B cell (primary cell): Measurements from ENCODE around the gene FZD10. TPM values are rescaled to one million over a fixed set of nuclear protein-coding genes. Genes with fewer than 3 reads are reported as not detected.

Source experiments
- ATAC-seq: fragments of 200-7000 bp; cut with Tn5 transposase; one replicate; pipeline ENCODE4 v1.10.0; 2021; ENCODE audit warnings: low read depth, mild to moderate bottlenecking, moderate number of reproducible peaks, moderate library complexity
- CTCF ChIA-PET: fragments of 350-600 bp; sonication (Branson Sonifier 250); formaldehyde crosslinking; loops from one replicate; lab custom pipeline; 2021; ENCODE audit warnings: antibody characterized with exemption, inconsistent platforms; lab: Charles Lee
- POLR2A ChIA-PET: fragments of 350-600 bp; sonication (Branson Sonifier 250); formaldehyde crosslinking; loops from one replicate; lab custom pipeline; 2021; ENCODE audit warnings: antibody characterized with exemption; lab: Charles Lee
- DNase-seq: peaks from one replicate; pipeline ENCODE4 v3.0.0; 2013
- H2AFZ ChIP-seq: 2 replicates; pipeline ENCODE4 v1.6.1; 2012; ENCODE audit warnings: mild to moderate bottlenecking, low read depth, low read length; ENCODE audit not compliant: insufficient read depth, poor library complexity, severe bottlenecking
- H3K27ac ChIP-seq, 2 donors: 1 replicate in 1 of 2; 2 replicates in 1 of 2; pipeline ENCODE4 v1.5.1; 2012 to 2013; ENCODE audit warnings: low read length in 2 of 2, mild to moderate bottlenecking in 2 of 2, moderate library complexity in 1 of 2
- H3K27me3 ChIP-seq, 4 experiments: fragments of 200-600 bp in 1 of 4; sonication (generic) in 1 of 4; replicated peaks in 1 of 4; 1 replicate in 2 of 4; 2 replicates in 2 of 4; pipeline versions ENCODE4 v1.6.1 to v1.7.0; 2013 to 2016; ENCODE audit warnings: low read length in 3 of 4, mild to moderate bottlenecking in 2 of 4, mixed read lengths in 1 of 4, moderate library complexity in 1 of 4; ENCODE audit not compliant: insufficient read depth in 4 of 4, control insufficient read depth in 3 of 4; ENCODE audit errors: control extremely low read depth in 1 of 4
- H3K36me3 ChIP-seq, 2 experiments: replicated peaks in 1 of 2; 1 replicate in 1 of 2; 2 replicates in 1 of 2; pipeline versions ENCODE4 v1.6.1 to v1.7.1; 2013; ENCODE audit warnings: low read length in 1 of 2; ENCODE audit not compliant: insufficient read depth in 2 of 2, control insufficient read depth in 1 of 2; ENCODE audit errors: control extremely low read depth in 1 of 2, extremely low read depth in 1 of 2
- H3K4me1 ChIP-seq, 2 donors: fragments of 200-600 bp in 1 of 2; sonication (generic) in 1 of 2; 1 replicate in 1 of 2; 2 replicates in 1 of 2; pipeline versions ENCODE4 v1.5.1 to v1.6.1; 2013 to 2017; ENCODE audit warnings: low read length in 2 of 2; ENCODE audit not compliant: control insufficient read depth in 2 of 2, insufficient read depth in 2 of 2
- H3K4me2 ChIP-seq: replicated peaks from 2 replicates; pipeline ENCODE3; 2012; ENCODE audit warnings: mild to moderate bottlenecking, low read depth, low read length; ENCODE audit not compliant: poor library complexity, severe bottlenecking
- H3K4me3 ChIP-seq, 5 experiments: fragments of 200-600 bp in 1 of 5; sonication (generic) in 1 of 5; 1 replicate in 3 of 5; 2 replicates in 2 of 5; pipeline versions ENCODE4 v1.5.1 to v1.7.0; 2011 to 2016; ENCODE audit warnings: low read length in 4 of 5, mild to moderate bottlenecking in 4 of 5, low read depth in 2 of 5, control low read depth in 1 of 5, moderate library complexity in 1 of 5; ENCODE audit not compliant: insufficient read depth in 1 of 5; ENCODE audit errors: control extremely low read depth in 1 of 5, extremely low read depth in 1 of 5
- H3K79me2 ChIP-seq: fragments of 200-600 bp; sonication (generic); one replicate; pipeline ENCODE4 v1.6.0; 2016; ENCODE audit warnings: low read length; ENCODE audit not compliant: control insufficient read depth, insufficient read depth
- H3K9ac ChIP-seq: fragments of 200-600 bp; sonication (generic); 2 replicates; pipeline ENCODE4 v1.6.1; 2017; ENCODE audit warnings: mild to moderate bottlenecking, low read length, moderate library complexity
- H3K9me3 ChIP-seq, 3 donors: one replicate each; pipeline versions ENCODE4 v1.6.1 to v1.7.1; 2013; ENCODE audit warnings: low read length in 2 of 3; ENCODE audit not compliant: control insufficient read depth in 2 of 3, insufficient read depth in 1 of 3; ENCODE audit errors: control extremely low read depth in 1 of 3
- H4K20me1 ChIP-seq: 2 replicates; pipeline ENCODE4 v1.6.0; 2012; ENCODE audit warnings: mild to moderate bottlenecking, low read length; ENCODE audit not compliant: insufficient read depth, control insufficient read depth, poor library complexity, severe bottlenecking
- H3K27ac Mint-ChIP-seq: one replicate; pipeline ENCODE4 v1.8.0; 2021; ENCODE audit warnings: mixed read lengths
- H3K27me3 Mint-ChIP-seq: one replicate; pipeline ENCODE4 v1.8.0; 2021; ENCODE audit warnings: mixed read lengths
- H3K4me1 Mint-ChIP-seq: one replicate; pipeline ENCODE4 v1.8.0; 2021; ENCODE audit warnings: mixed read lengths
- H3K4me3 Mint-ChIP-seq: one replicate; pipeline ENCODE4 v1.8.0; 2021; ENCODE audit warnings: mixed read lengths
- H3K9me3 Mint-ChIP-seq: one replicate; pipeline ENCODE4 v1.8.0; 2022; ENCODE audit warnings: mixed read lengths; ENCODE audit not compliant: insufficient read depth
- EZH2 ChIP-seq: IDR thresholded peaks from 2 replicates; pipeline ENCODE4 v1.6.1; 2012; ENCODE audit warnings: borderline replicate concordance, low read depth, mild to moderate bottlenecking, moderate library complexity, low read length; ENCODE audit not compliant: insufficient read depth, poor library complexity, severe bottlenecking
- WGBS: methylation state at CpG from one replicate; pipeline ENCODE4 v1.1.5; 2013; ENCODE audit warnings: missing lambda C conversion rate; ENCODE audit not compliant: insufficient coverage; 5-methylcytosine and 5-hydroxymethylcytosine counted together
- intact Hi-C: fragments of 100-400 bp; cut with micrococcal nuclease; formaldehyde crosslinking; loops from one replicate; pipeline ENCODE4 v1.10.0; 2022
- polyA plus RNA-seq: library from polyadenylated mRNA; depleted of rRNA; stranded (reverse); fragments of >200 nt; gene quantifications from 2 replicates; pipeline ENCODE4 v1.2.3, GENCODE V29; 2012
- total RNA-seq, 2 donors: library from RNA; stranded (reverse); fragments of 120-200 nt in 1 of 2; gene quantifications; 1 replicate in 1 of 2; 2 replicates in 1 of 2; pipeline versions ENCODE4 v1.2.3 to v1.2.4, GENCODE V29; 2013 to 2022
- TF ChIP-seq, protein P1 (sequence below): fragments of 200-600 bp; IDR thresholded peaks from one replicate; pipeline ENCODE4 v1.8.0; 2022; ENCODE audit warnings: antibody characterized with exemption, mild to moderate bottlenecking

Gene FZD10
- total and polyA plus RNA-seq, 2 donors (not counting 1 experiment from before 2014, with no cell fraction given), result not detected

DNA sequence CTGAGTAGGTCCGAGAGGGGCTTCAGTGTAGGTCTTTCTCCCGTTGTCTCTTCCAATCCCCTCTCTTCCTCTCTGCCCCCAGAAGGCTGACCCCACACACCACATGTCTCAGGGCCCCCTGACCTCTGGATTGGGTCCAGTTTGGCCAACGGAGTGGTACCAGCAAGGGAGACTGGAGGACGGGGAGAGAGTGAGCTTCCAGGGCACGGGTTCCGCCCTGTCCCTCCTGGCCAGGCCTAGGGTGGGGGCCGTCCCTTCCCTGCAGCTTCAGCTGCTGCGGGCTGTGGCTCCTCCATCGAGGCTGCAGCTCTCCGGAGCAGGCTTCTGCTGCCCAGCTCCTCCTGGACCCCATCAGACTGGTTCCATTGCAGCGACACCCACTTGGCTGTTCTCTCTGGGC, 17.4 kb downstream of the FZD10 start:
- CTCF ChIA-PET, result no interaction called here
- no peak for ATAC-seq
- Histone ChIP-seq H4K20me1 (no peaks in the 10 kb centered on the region), H3K27me3 (no peaks in the 10 kb centered on the region), H3K36me3 (no peaks in the 10 kb centered on the region), H3K9ac (no peak overlapping the region), H3K9me3 (peaks cover 0 to 50% (median 5%) of the 10 kb centered on the region in 3 donors), H3K27ac (no peak overlapping the region), H2AFZ (no peak overlapping the region), H3K79me2 (no peaks in the 10 kb centered on the region), H3K4me3 (no peak overlapping the region), H3K4me2 (no peak overlapping the region), H3K4me1 (no peaks in the 10 kb centered on the region)
- Mint-ChIP-seq H3K4me1 (no peaks in the 10 kb centered on the region), H3K9me3 (no peaks in the 10 kb centered on the region), H3K27ac (no peak overlapping the region), H3K27me3 (peaks cover 4% of the 10 kb centered on the region), H3K4me3 (no peak overlapping the region)
- DNase-seq, result no peak
- POLR2A ChIA-PET, result no interaction called here
- 85% methylated on average over 11 of the region's 11 CpGs for WGBS
- intact Hi-C loops, result no loop called here
- TF ChIP-seq EZH2, result no peak
- TF ChIP-seq, protein P1, sequence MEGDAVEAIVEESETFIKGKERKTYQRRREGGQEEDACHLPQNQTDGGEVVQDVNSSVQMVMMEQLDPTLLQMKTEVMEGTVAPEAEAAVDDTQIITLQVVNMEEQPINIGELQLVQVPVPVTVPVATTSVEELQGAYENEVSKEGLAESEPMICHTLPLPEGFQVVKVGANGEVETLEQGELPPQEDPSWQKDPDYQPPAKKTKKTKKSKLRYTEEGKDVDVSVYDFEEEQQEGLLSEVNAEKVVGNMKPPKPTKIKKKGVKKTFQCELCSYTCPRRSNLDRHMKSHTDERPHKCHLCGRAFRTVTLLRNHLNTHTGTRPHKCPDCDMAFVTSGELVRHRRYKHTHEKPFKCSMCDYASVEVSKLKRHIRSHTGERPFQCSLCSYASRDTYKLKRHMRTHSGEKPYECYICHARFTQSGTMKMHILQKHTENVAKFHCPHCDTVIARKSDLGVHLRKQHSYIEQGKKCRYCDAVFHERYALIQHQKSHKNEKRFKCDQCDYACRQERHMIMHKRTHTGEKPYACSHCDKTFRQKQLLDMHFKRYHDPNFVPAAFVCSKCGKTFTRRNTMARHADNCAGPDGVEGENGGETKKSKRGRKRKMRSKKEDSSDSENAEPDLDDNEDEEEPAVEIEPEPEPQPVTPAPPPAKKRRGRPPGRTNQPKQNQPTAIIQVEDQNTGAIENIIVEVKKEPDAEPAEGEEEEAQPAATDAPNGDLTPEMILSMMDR, result no peak

DNA sequence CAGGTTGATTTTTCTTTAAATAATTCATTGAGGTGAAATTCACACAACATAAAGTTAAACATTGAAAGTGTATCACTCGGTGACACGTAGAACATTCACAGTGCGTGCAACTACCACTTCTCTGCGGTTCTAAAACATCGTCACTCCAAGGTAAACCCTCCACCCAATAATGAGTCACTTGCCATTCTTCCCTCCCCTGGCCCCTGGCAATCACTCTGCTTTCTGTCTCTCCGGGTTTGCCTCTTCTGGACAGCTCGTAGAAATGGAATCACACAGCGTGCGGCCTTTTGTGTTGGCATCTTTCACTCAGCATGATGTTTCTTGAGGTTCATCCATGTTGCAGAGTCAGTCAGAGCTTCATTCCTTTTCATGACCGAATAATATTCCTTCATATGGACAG, 18.9 kb downstream of the FZD10 start:
- no peak overlapping the region for H3K27ac ChIP-seq
- intact Hi-C loops, result no loop called here
- peaks cover 0 to 44% (median 5%) of the 10 kb centered on the region in 3 donors for H3K9me3 ChIP-seq
- DNase-seq (no peak), ATAC-seq (no peak)
- no peaks in the 10 kb centered on the region for H3K27me3 ChIP-seq
- H4K20me1 ChIP-seq, result no peaks in the 10 kb centered on the region
- ChIA-PET CTCF (no interaction called here), POLR2A (no interaction called here)
- H3K4me2 ChIP-seq, result no peak overlapping the region
- peaks cover 4% of the 10 kb centered on the region for H3K27me3 Mint-ChIP-seq
- WGBS, result 86% methylated on average over 6 of the region's 10 CpGs
- H3K9me3 Mint-ChIP-seq, result no peaks in the 10 kb centered on the region
- H3K4me3 ChIP-seq, result no peak overlapping the region
- no peaks in the 10 kb centered on the region for H3K4me1 Mint-ChIP-seq
- H3K27ac Mint-ChIP-seq, result no peak overlapping the region
- no peaks in the 10 kb centered on the region for H3K79me2 ChIP-seq
- no peak overlapping the region for H2AFZ ChIP-seq
- no peak overlapping the region for H3K4me3 Mint-ChIP-seq
- H3K9ac ChIP-seq, result no peak overlapping the region
- TF ChIP-seq, protein P1, result no peak
- TF ChIP-seq EZH2, result no peak
- H3K36me3 ChIP-seq, result no peaks in the 10 kb centered on the region
- H3K4me1 ChIP-seq, result no peaks in the 10 kb centered on the region
